ENCODE results near the gene KIF19.

KIF19 gene

GRCh38 chr17:74329378-74329777, 3.4 kb downstream of the KIF19 start:
- Histone ChIP-seq H3K9me3 (ENCODE audit: control insufficient read depth in 2 of 2, low read length in 2 of 2) (peaks cover 0 to 4% of the 10 kb centered on the region in 2 donors), H3K27me3 (ENCODE audit: control insufficient read depth in 1 of 2, insufficient read depth in 2 of 2, low read length in 2 of 2) (peaks cover 19 to 24% of the 10 kb centered on the region in 2 donors), H3K4me3 (ENCODE audit: low read length in 2 of 2) (no peak overlapping the region), H3K36me3 (ENCODE audit: control insufficient read depth in 2 of 2, insufficient read depth in 2 of 2, low read length in 2 of 2) (no peaks in the 10 kb centered on the region), H3K4me1 (ENCODE audit: control insufficient read depth, insufficient read depth, low read length) (peaks cover 14% of the 10 kb centered on the region), H3K9ac (ENCODE audit: low read length in 2 of 2) (no peak overlapping the region), H3K27ac (ENCODE audit: low read length) (no peak overlapping the region)

DNA sequence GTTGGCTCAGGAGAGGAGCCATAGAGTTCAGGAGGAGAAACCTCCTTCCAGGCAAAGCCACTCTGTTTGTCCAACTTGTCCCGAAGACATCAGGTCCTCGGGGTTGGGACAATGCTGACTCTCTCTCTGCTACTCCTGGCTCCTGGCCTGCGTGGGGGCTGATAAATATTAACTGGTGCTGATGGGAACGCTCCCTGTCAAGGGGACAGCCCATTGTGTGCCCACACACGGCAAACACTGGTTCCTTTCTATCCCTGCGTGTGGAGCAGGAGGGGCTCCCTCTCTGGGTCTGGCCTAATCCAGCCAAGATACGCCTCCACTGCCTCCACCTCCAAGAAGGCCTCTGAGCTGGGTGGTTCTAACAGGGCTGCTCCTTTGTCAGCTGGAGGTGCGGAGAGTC, 4.4 kb downstream of the KIF19 start:
- no peak overlapping the region for H3K4me3 ChIP-seq (ENCODE audit: low read length in 2 of 2)
- peaks cover 0 to 11% of the 10 kb centered on the region in 2 donors for H3K9me3 ChIP-seq (ENCODE audit: control insufficient read depth in 2 of 2, low read length in 2 of 2)
- H3K27ac ChIP-seq (ENCODE audit: low read length), result no peak overlapping the region
- H3K4me1 ChIP-seq (ENCODE audit: control insufficient read depth, insufficient read depth, low read length), result peaks cover 13% of the 10 kb centered on the region
- no peak overlapping the region for H3K9ac ChIP-seq (ENCODE audit: low read length in 2 of 2)
- H3K36me3 ChIP-seq (ENCODE audit: control insufficient read depth in 2 of 2, insufficient read depth in 2 of 2, low read length in 2 of 2), result no peaks in the 10 kb centered on the region
- peaks cover 21 to 24% of the 10 kb centered on the region in 2 donors for H3K27me3 ChIP-seq (ENCODE audit: control insufficient read depth in 1 of 2, insufficient read depth in 2 of 2, low read length in 2 of 2)

- no peak overlapping the region for H3K4me3 ChIP-seq (ENCODE audit: low read length in 2 of 2)
- H3K4me1 ChIP-seq (ENCODE audit: control insufficient read depth, insufficient read depth, low read length), result no peaks in the 10 kb centered on the region
- no peaks in the 10 kb centered on the region for H3K36me3 ChIP-seq (ENCODE audit: control insufficient read depth in 2 of 2, insufficient read depth in 2 of 2, low read length in 2 of 2)
- H3K27me3 ChIP-seq (ENCODE audit: control insufficient read depth in 1 of 2, insufficient read depth in 2 of 2, low read length in 2 of 2), result peaks cover 11 to 19% of the 10 kb centered on the region in 2 donors
- no peak overlapping the region for H3K27ac ChIP-seq (ENCODE audit: low read length)
- H3K9ac ChIP-seq (ENCODE audit: low read length in 2 of 2), result no peak overlapping the region
- peaks cover 0 to 11% of the 10 kb centered on the region in 2 donors for H3K9me3 ChIP-seq (ENCODE audit: control insufficient read depth in 2 of 2, low read length in 2 of 2)
Measured at GRCh38 chr17:74332017-74332650, 6.1 kb downstream of the KIF19 start.

DNA sequence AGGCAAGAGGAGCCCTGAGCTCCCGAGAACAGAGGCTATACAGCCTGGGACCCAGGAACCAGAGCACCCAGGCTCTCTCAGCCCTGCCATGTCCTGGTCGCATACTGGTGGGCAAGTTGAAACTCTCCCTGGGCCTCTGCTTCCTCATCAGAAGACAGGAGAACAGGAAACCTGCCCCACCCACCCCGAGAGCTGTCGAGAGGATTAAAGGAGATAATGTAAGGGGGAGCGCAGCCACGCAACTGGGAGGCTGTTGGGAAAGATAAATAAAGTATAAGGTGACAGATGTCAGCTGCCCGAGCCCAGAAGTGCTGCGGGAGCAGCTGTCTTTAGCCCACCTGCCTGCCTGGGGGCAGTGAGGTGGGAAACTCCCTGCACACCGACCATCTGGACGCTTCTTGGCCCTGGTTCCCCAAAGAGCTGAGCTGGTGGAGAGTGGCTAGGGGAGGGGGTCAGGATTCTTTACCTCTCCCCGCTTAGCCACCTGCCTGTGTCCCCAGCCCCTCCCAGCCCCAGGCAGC, 6.8 kb downstream of the KIF19 start:
- peaks cover 0 to 11% of the 10 kb centered on the region in 2 donors for H3K9me3 ChIP-seq (ENCODE audit: control insufficient read depth in 2 of 2, low read length in 2 of 2)
- no peaks in the 10 kb centered on the region for H3K36me3 ChIP-seq (ENCODE audit: control insufficient read depth in 2 of 2, insufficient read depth in 2 of 2, low read length in 2 of 2)
- H3K9ac ChIP-seq (ENCODE audit: low read length in 2 of 2), result no peak overlapping the region
- H3K27ac ChIP-seq (ENCODE audit: low read length), result no peak overlapping the region
- H3K4me1 ChIP-seq (ENCODE audit: control insufficient read depth, insufficient read depth, low read length), result no peaks in the 10 kb centered on the region
- H3K27me3 ChIP-seq (ENCODE audit: control insufficient read depth in 1 of 2, insufficient read depth in 2 of 2, low read length in 2 of 2), result peaks cover 6 to 22% of the 10 kb centered on the region in 2 donors
- no peak overlapping the region for H3K4me3 ChIP-seq (ENCODE audit: low read length in 2 of 2)

DNA sequence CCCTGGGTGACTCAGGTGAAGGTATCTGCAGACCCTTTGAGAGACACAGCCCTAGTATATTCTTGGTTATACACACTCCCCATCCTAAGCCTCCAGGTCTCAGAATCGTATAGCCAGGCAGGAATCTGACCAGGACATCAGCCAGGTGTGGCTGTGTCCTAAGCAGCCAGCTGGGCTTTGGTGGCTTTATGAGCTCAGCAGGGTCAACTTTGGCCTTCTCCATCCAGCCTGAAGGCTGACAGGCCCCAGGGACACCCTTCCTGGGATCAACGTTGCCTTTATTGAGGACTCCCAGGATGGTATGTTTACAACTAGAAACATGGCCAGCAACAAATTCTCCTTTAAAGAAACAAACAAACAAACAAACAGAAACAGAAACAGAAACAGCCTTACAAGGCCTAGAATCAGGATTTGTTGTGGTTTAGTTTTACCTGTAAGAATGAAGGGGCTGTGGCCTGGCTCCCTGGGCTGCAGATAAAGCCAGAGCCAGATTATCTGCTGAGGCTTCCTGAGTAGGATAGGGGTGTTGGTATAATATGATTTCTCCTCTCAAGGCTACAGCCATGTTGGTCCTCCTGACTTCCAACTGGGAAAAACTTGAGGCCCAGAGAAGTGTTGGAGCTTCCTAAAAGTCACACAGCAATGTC, 8.5 kb downstream of the KIF19 start:
- Histone ChIP-seq H3K9me3 (ENCODE audit: control insufficient read depth in 2 of 2, low read length in 2 of 2) (peaks cover 0 to 11% of the 10 kb centered on the region in 2 donors), H3K4me3 (ENCODE audit: low read length in 2 of 2) (no peak overlapping the region), H3K27ac (ENCODE audit: low read length) (no peak overlapping the region), H3K36me3 (ENCODE audit: control insufficient read depth in 2 of 2, insufficient read depth in 2 of 2, low read length in 2 of 2) (no peaks in the 10 kb centered on the region), H3K27me3 (ENCODE audit: control insufficient read depth in 1 of 2, insufficient read depth in 2 of 2, low read length in 2 of 2) (peaks cover 0 to 26% of the 10 kb centered on the region in 2 donors), H3K9ac (ENCODE audit: low read length in 2 of 2) (no peak overlapping the region), H3K4me1 (ENCODE audit: control insufficient read depth, insufficient read depth, low read length) (no peaks in the 10 kb centered on the region)

DNA sequence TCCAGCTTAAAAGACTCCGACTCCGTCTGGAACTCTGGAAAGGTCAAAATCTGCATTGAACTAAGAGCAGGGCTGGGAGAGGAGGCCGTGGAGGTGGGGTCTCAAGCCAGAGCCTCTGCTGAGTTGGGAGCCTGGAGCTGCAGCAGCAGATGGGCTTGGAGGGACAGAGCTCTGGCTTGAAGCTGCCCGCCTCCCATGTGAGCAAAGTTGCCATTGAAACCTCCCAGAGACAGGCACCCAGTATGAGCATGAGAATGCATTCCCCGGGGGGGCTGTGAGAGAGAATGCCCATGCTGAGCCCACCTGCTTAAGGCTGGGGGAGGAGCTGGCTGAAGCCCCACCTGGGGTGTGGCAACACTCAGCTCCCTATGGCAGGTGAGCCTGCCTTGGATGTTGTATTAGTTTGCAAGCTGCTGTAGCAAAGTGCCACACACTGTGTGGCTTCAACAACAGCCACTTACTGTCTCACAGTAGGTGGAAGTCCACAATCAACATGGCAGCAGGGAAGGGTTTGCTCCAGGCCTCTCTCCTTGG, 9.6 kb downstream of the KIF19 start:
- H3K36me3 ChIP-seq (ENCODE audit: control insufficient read depth in 2 of 2, insufficient read depth in 2 of 2, low read length in 2 of 2), result no peaks in the 10 kb centered on the region
- H3K4me1 ChIP-seq (ENCODE audit: control insufficient read depth, insufficient read depth, low read length), result no peaks in the 10 kb centered on the region
- no peak overlapping the region for H3K27ac ChIP-seq (ENCODE audit: low read length)
- peaks cover 0 to 11% of the 10 kb centered on the region in 2 donors for H3K9me3 ChIP-seq (ENCODE audit: control insufficient read depth in 2 of 2, low read length in 2 of 2)
- H3K9ac ChIP-seq (ENCODE audit: low read length in 2 of 2), result no peak overlapping the region
- no peak overlapping the region for H3K4me3 ChIP-seq (ENCODE audit: low read length in 2 of 2)
- peaks cover 0 to 22% of the 10 kb centered on the region in 2 donors for H3K27me3 ChIP-seq (ENCODE audit: control insufficient read depth in 1 of 2, insufficient read depth in 2 of 2, low read length in 2 of 2)

DNA sequence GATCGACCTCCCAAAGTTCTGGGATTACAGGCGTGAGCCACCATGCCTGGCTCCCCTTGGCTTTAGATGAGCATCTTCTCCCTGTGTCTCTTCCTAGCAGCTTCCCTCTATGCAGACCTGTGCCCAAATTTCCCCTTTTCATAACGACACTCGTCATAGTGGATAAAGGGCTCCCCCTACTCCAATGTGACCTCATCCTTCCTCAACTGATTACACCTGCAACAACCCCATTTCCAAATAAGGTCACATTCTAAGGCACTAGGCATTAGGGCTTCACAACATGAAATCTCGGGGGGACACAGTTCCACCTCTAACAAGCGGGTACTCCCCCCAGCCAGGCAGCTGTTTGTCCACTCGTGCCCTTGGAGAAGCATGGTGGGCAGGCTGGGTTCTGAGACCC, 10.3 kb downstream of the KIF19 start:
- Histone ChIP-seq H3K27ac (ENCODE audit: low read length) (no peak overlapping the region), H3K9me3 (ENCODE audit: control insufficient read depth in 2 of 2, low read length in 2 of 2) (peaks cover 0 to 11% of the 10 kb centered on the region in 2 donors), H3K36me3 (ENCODE audit: control insufficient read depth in 2 of 2, insufficient read depth in 2 of 2, low read length in 2 of 2) (no peaks in the 10 kb centered on the region), H3K9ac (ENCODE audit: low read length in 2 of 2) (no peak overlapping the region), H3K4me3 (ENCODE audit: low read length in 2 of 2) (no peak overlapping the region), H3K4me1 (ENCODE audit: control insufficient read depth, insufficient read depth, low read length) (no peaks in the 10 kb centered on the region), H3K27me3 (ENCODE audit: control insufficient read depth in 1 of 2, insufficient read depth in 2 of 2, low read length in 2 of 2) (peaks cover 0 to 23% of the 10 kb centered on the region in 2 donors)

- Histone ChIP-seq H3K9ac (ENCODE audit: low read length in 2 of 2) (no peak overlapping the region), H3K9me3 (ENCODE audit: control insufficient read depth in 2 of 2, low read length in 2 of 2) (peaks cover 0 to 11% of the 10 kb centered on the region in 2 donors), H3K4me3 (ENCODE audit: low read length in 2 of 2) (no peak overlapping the region), H3K27ac (ENCODE audit: low read length) (no peak overlapping the region), H3K4me1 (ENCODE audit: control insufficient read depth, insufficient read depth, low read length) (no peaks in the 10 kb centered on the region), H3K27me3 (ENCODE audit: control insufficient read depth in 1 of 2, insufficient read depth in 2 of 2, low read length in 2 of 2) (peaks cover 0 to 25% of the 10 kb centered on the region in 2 donors), H3K36me3 (ENCODE audit: control insufficient read depth in 2 of 2, insufficient read depth in 2 of 2, low read length in 2 of 2) (no peaks in the 10 kb centered on the region)
Measured at GRCh38 chr17:74337834-74338500, 11.9 kb downstream of the KIF19 start.

GRCh38 chr17:74339537-74340195, 13.6 kb downstream of the KIF19 start:
- H3K27ac ChIP-seq (ENCODE audit: low read length), result no peak overlapping the region
- no peak overlapping the region for H3K9ac ChIP-seq (ENCODE audit: low read length in 2 of 2)
- no peak overlapping the region for H3K4me3 ChIP-seq (ENCODE audit: low read length in 2 of 2)
- peaks cover 5 to 30% of the 10 kb centered on the region in 2 donors for H3K27me3 ChIP-seq (ENCODE audit: control insufficient read depth in 1 of 2, insufficient read depth in 2 of 2, low read length in 2 of 2)
- H3K9me3 ChIP-seq (ENCODE audit: control insufficient read depth in 2 of 2, low read length in 2 of 2), result peaks cover 0 to 4% of the 10 kb centered on the region in 2 donors
- no peaks in the 10 kb centered on the region for H3K36me3 ChIP-seq (ENCODE audit: control insufficient read depth in 2 of 2, insufficient read depth in 2 of 2, low read length in 2 of 2)
- no peaks in the 10 kb centered on the region for H3K4me1 ChIP-seq (ENCODE audit: control insufficient read depth, insufficient read depth, low read length)

- Histone ChIP-seq H3K4me1 (ENCODE audit: control insufficient read depth, insufficient read depth, low read length) (no peaks in the 10 kb centered on the region), H3K36me3 (ENCODE audit: control insufficient read depth in 2 of 2, insufficient read depth in 2 of 2, low read length in 2 of 2) (no peaks in the 10 kb centered on the region), H3K27me3 (ENCODE audit: control insufficient read depth in 1 of 2, insufficient read depth in 2 of 2, low read length in 2 of 2) (peaks cover 5 to 26% of the 10 kb centered on the region in 2 donors), H3K9ac (ENCODE audit: low read length in 2 of 2) (no peak overlapping the region), H3K9me3 (ENCODE audit: control insufficient read depth in 2 of 2, low read length in 2 of 2) (no peaks in the 10 kb centered on the region), H3K27ac (ENCODE audit: low read length) (no peak overlapping the region), H3K4me3 (ENCODE audit: low read length in 2 of 2) (no peak overlapping the region)
Measured at GRCh38 chr17:74340470-74341023, 14.5 kb downstream of the KIF19 start.

Data from stomach smooth muscle (tissue), 2 donors.